OCI-LY7 (cell line): ENCODE results near the gene CRB1.

Experiments
- EZH2phosphoT487 ChIP-seq: fragments of 200-600 bp; sonication (generic); IDR thresholded peaks from 2 replicates; pipeline ENCODE4 v1.6.1; 2018; ENCODE audit warnings: low read depth, borderline replicate concordance, mild to moderate bottlenecking, mixed run types, antibody characterized with exemption, low read length, moderate library complexity, mixed read lengths
- TF ChIP-seq, protein P1 (sequence below): fragments of 200-600 bp; sonication (generic); conservative IDR thresholded peaks from 2 replicates; pipeline ENCODE4 v1.5.1; 2014; ENCODE audit warnings: mild to moderate bottlenecking, antibody characterized with exemption, low read length, moderate library complexity, mixed read lengths

DNA sequence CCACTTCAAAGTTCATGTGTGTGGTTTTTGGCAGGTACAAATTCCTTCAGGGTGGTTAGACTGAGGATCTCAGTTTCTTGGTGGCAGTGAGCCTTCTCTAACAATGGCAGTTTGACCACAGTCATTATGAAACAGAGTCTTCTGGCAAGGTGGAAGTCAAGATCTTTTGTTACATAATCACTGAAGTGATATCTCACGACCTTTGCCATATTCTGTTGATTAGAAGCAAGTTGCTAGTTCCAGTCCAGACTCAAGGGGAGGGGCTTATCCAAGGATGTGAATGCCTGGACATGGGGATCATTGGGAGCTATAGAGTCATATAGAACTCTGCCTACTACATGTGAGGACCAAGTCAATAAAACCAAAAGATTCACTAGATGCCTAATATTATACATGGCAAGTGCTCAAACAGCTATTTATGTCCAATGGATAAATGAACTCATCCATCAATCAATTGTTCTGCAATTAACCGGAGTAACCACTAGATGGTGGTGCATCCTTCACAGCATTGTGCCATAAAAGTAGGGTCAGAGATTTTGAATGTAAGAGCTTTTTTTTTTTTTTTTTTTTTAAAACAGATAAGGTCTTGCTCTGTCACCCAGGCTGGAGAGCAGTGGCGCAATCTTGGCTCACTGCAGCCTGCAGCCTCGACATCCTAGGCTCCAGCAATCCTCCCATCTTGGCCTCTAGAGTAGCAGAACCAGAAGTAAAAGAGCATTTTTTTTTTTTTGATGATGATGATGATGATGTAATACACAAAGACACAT lies 131.9 kb downstream of the CRB1 start:
- TF ChIP-seq, protein P1, sequence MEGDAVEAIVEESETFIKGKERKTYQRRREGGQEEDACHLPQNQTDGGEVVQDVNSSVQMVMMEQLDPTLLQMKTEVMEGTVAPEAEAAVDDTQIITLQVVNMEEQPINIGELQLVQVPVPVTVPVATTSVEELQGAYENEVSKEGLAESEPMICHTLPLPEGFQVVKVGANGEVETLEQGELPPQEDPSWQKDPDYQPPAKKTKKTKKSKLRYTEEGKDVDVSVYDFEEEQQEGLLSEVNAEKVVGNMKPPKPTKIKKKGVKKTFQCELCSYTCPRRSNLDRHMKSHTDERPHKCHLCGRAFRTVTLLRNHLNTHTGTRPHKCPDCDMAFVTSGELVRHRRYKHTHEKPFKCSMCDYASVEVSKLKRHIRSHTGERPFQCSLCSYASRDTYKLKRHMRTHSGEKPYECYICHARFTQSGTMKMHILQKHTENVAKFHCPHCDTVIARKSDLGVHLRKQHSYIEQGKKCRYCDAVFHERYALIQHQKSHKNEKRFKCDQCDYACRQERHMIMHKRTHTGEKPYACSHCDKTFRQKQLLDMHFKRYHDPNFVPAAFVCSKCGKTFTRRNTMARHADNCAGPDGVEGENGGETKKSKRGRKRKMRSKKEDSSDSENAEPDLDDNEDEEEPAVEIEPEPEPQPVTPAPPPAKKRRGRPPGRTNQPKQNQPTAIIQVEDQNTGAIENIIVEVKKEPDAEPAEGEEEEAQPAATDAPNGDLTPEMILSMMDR, result peak; percentile 82
- TF ChIP-seq EZH2phosphoT487, result no peak
